ENCODE measurements around the gene SOBP. TPM values are rescaled to one million over a fixed set of nuclear protein-coding genes. Genes with fewer than 3 reads are reported as not detected.

SOBP gene
- total RNA-seq, 2 donors from 2014 or later, result 0.16 TPM; not detected in 1

DNA sequence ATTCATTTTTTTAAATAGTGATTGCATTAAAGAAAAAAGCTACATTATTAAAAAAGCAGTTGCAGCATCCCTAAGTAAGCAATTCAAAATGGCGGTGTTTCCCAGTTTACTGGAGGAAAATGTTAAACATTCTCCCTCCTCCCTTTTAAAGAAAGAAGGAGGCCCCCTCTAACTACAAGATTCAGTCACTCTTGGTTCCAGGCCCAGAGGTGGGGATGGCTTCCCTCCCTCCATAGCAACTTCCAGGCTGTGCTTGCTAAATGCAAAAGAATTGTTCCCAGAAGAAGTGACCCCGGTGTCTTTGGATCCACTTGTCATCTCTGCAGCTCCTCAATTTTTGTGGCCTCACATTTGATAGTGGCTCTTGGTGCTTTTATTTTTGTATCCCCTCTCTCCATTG, 165.9 kb downstream of the SOBP start:
- no peak overlapping the region for H3K4me3 Mint-ChIP-seq
- no peak for DNase-seq
- no peak for ATAC-seq
- no peak overlapping the region for H3K27ac Mint-ChIP-seq
- peaks cover 6% of the 10 kb centered on the region for H3K36me3 Mint-ChIP-seq (ENCODE audit: low read depth)
- H3K4me1 Mint-ChIP-seq, result peaks cover 20% of the 10 kb centered on the region
- H3K9me3 ChIP-seq (ENCODE audit: control insufficient read depth, low read length, poor library complexity, severe bottlenecking), result no peaks in the 10 kb centered on the region
- peaks cover 19% of the 10 kb centered on the region for H3K27me3 Mint-ChIP-seq

- Mint-ChIP-seq H3K36me3 (ENCODE audit: low read depth) (peaks cover 6% of the 10 kb centered on the region), H3K27ac (peak overlapping the region; percentile 32)
Measured at GRCh38 chr6:107656401-107656800, 166.5 kb downstream of the SOBP start.

GRCh38 chr6:107656883-107657282, 167.0 kb downstream of the SOBP start:
- DNase-seq (no peak), ATAC-seq (peak; percentile 23)
- Mint-ChIP-seq H3K36me3 (ENCODE audit: low read depth) (peaks cover 6% of the 10 kb centered on the region), H3K4me1 (peaks cover 20% of the 10 kb centered on the region), H3K4me3 (peak overlapping the region; percentile 33), H3K27ac (peak overlapping the region; percentile 32), H3K27me3 (peaks cover 20% of the 10 kb centered on the region)
- no peaks in the 10 kb centered on the region for H3K9me3 ChIP-seq (ENCODE audit: control insufficient read depth, low read length, poor library complexity, severe bottlenecking)

More at GRCh38 chr6:107656401-107656800, 166.5 kb downstream of the SOBP start:
- H3K9me3 ChIP-seq (ENCODE audit: control insufficient read depth, low read length, poor library complexity, severe bottlenecking), result no peaks in the 10 kb centered on the region
- Mint-ChIP-seq H3K4me1 (peaks cover 20% of the 10 kb centered on the region), H3K27me3 (peaks cover 19% of the 10 kb centered on the region), H3K4me3 (no peak overlapping the region)
- DNase-seq, result no peak
- ATAC-seq, result no peak

GRCh38 chr6:107657373-107657754, 167.4 kb downstream of the SOBP start:
- ATAC-seq (no peak), DNase-seq (no peak)
- Mint-ChIP-seq H3K4me3 (peak overlapping the region; percentile 65), H3K27ac (peak overlapping the region; percentile 24), H3K27me3 (peaks cover 25% of the 10 kb centered on the region), H3K36me3 (ENCODE audit: low read depth) (peaks cover 7% of the 10 kb centered on the region), H3K4me1 (peaks cover 20% of the 10 kb centered on the region)
- H3K9me3 ChIP-seq (ENCODE audit: control insufficient read depth, low read length, poor library complexity, severe bottlenecking), result no peaks in the 10 kb centered on the region

DNA sequence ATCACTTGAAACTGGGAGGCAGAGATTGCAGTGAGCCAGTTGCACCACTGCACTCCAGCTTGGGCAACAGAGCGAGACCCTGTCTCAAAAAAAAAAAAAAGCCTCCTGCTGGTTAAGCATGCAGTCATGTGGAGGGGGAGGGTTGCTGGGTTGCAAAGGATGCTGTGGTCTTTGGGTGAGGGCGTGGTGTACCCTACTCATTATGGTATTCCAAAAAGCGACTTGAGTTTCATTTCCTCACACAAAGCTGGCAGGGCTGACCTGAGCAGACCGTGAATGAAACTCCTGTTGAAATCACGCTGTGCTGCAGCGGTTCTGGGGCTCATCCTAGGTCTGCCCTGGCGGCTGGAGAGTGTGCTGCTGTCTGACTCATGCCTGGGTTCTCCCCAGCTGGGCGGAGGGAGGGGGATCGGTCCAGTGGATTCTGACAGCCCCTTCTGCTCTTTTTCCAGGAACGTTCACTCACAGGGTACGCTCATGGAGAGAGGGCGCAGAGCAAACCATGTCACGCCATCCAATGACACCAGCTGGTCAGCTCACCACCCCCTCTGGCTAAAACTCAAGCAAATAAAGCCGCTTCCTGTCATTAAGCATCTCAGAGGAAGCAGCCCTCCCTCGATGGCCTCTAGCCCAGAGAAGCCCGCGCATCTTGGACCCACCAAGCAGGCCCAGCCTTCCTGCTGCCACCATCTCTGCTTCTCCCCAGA, 168.0 kb downstream of the SOBP start:
- ATAC-seq, result peak; percentile 87
- H3K4me3 Mint-ChIP-seq, result peak overlapping the region; percentile 65
- H3K36me3 Mint-ChIP-seq (ENCODE audit: low read depth), result peaks cover 8% of the 10 kb centered on the region
- H3K4me1 Mint-ChIP-seq, result peaks cover 20% of the 10 kb centered on the region
- DNase-seq, result no peak
- H3K9me3 ChIP-seq (ENCODE audit: control insufficient read depth, low read length, poor library complexity, severe bottlenecking), result no peaks in the 10 kb centered on the region
- peaks cover 31% of the 10 kb centered on the region for H3K27me3 Mint-ChIP-seq
- H3K27ac Mint-ChIP-seq, result peak overlapping the region; percentile 24

DNA sequence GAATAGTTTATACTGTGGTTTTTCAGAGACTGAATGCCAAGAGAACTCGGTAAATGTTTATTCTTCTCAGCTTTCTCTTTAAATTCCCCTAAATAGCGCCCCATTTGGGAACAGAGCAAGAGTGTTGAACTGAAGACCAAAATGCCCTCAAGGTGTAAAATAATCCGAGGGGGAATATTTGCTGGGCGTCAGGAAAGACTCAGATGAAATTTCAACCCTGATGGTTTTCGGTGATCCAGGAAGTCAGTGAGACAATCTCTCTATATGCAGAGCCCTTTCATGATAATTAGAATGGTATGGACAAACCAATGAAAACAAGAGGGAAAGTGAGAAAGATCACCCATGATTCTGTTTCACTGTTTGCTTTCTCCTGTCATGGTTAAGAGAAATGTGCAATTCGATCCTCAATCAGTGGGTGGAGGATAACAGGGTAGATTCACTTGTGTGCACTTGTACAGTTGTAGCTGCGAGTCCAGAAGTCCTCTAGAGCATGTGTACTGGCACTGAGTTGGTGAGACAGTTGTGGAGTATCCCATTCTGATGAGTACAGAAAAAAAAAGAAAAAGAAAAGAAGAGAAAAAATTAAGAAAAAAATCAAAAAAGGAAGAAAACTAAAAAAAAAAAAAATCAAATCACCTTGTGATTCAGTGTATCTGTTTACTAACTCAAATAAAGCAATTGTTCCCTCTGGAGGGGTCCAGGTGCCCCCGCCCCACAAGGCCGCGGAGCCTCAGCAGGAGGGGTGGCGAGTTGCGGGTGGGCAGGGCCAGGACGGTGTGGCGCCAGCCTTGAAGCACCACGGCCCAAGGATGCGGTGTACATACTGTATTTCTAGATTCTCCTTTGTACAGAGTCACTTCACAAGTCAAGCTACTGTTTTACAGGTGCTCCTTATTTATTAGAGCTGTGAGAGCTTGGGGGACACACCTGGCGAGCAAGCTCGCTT, 169.3 kb downstream of the SOBP start:
- Mint-ChIP-seq H3K4me3 (no peak overlapping the region), H3K27ac (peak overlapping the region; percentile 24), H3K4me1 (peaks cover 20% of the 10 kb centered on the region), H3K36me3 (ENCODE audit: low read depth) (peaks cover 6% of the 10 kb centered on the region), H3K27me3 (peaks cover 30% of the 10 kb centered on the region)
- no peak for DNase-seq
- H3K9me3 ChIP-seq (ENCODE audit: control insufficient read depth, low read length, poor library complexity, severe bottlenecking), result no peaks in the 10 kb centered on the region
- ATAC-seq, result no peak

DNA sequence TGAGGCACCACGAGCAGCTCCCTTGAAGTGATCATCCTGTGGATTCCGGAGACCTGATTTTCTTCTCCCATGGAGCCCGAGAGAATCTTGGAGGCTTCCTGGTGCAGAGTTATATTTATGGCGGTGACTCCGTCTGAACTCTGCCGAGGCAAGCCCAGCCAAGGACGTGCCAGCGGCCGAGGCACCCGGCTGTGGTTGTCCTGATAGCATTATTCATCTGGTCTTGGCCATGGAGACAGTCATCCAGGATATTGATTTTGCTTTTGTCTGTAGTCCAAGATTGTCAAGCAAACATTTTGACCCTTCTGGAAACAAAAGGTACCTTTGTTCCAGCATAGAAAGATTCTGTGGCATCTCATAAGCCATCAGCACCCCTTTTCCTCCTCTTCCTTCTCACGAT, 170.9 kb downstream of the SOBP start:
- ATAC-seq (no peak), DNase-seq (no peak)
- Mint-ChIP-seq H3K27ac (no peak overlapping the region), H3K4me3 (no peak overlapping the region), H3K36me3 (ENCODE audit: low read depth) (peaks cover 2% of the 10 kb centered on the region), H3K27me3 (peaks cover 33% of the 10 kb centered on the region), H3K4me1 (peaks cover 15% of the 10 kb centered on the region)
- no peaks in the 10 kb centered on the region for H3K9me3 ChIP-seq (ENCODE audit: control insufficient read depth, low read length, poor library complexity, severe bottlenecking)

DNA sequence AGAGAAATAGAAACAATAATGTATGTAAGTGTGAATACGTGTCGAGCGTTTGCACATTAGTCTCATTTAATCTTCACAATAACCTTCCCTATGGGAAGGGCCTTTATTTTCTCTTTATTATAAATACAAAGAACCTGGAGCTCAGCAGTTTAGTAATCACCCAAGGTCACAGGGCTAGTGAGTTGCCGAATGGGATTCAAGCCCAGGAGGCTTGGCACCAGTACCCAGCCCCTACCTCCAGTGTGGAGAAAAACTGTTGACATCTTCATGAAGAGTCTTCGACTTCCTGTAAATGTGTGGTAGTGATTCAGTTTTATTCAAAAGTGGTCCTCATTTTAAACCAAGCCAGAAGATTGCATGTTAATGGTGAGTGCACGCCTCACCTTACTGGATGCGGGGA, 171.4 kb downstream of the SOBP start:
- no peak for ATAC-seq

DNA sequence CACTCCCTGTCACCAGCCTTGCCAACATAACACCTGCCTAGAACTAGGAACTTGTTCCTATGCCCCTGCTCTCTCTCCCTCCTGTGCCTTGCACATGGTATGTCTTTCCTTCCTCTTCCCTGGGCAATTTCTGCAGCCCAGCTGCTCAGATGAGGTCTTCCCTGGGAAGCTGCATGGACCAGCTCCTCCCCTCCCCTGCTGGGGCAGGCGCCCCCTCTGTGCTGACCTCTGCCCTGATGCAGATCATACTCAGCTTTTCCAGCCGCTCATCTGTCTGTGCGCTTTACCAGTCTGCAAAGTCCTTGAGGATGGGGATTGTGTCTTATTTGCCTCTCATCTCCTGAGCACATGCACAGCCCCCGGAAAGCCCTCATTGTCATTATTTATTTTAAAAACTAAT, 172.4 kb downstream of the SOBP start:
- DNase-seq (no peak), ATAC-seq (no peak)
- H3K4me1 Mint-ChIP-seq, result peaks cover 9% of the 10 kb centered on the region
- peaks cover 2% of the 10 kb centered on the region for H3K36me3 Mint-ChIP-seq (ENCODE audit: low read depth)
- peak overlapping the region; percentile 81 for H3K27ac Mint-ChIP-seq
- H3K4me3 Mint-ChIP-seq, result no peak overlapping the region
- peaks cover 45% of the 10 kb centered on the region for H3K27me3 Mint-ChIP-seq
- no peaks in the 10 kb centered on the region for H3K9me3 ChIP-seq (ENCODE audit: control insufficient read depth, low read length, poor library complexity, severe bottlenecking)

More for the DNA sequence above, 171.4 kb downstream of the SOBP start:
- H3K9me3 ChIP-seq (ENCODE audit: control insufficient read depth, low read length, poor library complexity, severe bottlenecking), result no peaks in the 10 kb centered on the region
- H3K4me1 Mint-ChIP-seq, result peaks cover 13% of the 10 kb centered on the region
- no peak overlapping the region for H3K4me3 Mint-ChIP-seq
- peaks cover 35% of the 10 kb centered on the region for H3K27me3 Mint-ChIP-seq
- H3K36me3 Mint-ChIP-seq (ENCODE audit: low read depth), result peaks cover 2% of the 10 kb centered on the region
- H3K27ac Mint-ChIP-seq, result no peak overlapping the region
- DNase-seq, result no peak

DNA sequence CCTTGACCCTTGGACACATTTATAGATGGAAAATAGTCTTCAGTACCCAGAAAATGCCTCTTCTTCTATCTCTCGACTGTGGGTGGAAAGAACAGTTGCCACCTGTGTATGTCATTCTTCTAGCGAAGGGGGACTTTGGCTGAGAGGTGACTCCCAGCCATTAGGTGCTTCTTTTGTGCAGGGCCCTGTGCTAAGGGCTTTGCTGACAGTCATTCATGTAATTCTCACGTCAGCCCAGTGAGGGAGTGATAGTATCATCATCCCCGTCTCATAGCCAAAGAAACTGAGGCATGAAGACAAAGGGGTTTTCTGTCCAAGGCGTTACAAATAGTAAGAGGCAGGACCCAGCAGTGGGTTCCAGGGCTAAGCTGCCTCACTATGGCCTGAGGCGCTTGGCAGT, 173.4 kb downstream of the SOBP start:
- no peaks in the 10 kb centered on the region for H3K9me3 ChIP-seq (ENCODE audit: control insufficient read depth, low read length, poor library complexity, severe bottlenecking)
- Mint-ChIP-seq H3K36me3 (ENCODE audit: low read depth) (peaks cover 2% of the 10 kb centered on the region), H3K27ac (no peak overlapping the region), H3K4me3 (no peak overlapping the region), H3K4me1 (peaks cover 2% of the 10 kb centered on the region), H3K27me3 (peaks cover 46% of the 10 kb centered on the region)
- no peak for ATAC-seq
- no peak for DNase-seq

DNA sequence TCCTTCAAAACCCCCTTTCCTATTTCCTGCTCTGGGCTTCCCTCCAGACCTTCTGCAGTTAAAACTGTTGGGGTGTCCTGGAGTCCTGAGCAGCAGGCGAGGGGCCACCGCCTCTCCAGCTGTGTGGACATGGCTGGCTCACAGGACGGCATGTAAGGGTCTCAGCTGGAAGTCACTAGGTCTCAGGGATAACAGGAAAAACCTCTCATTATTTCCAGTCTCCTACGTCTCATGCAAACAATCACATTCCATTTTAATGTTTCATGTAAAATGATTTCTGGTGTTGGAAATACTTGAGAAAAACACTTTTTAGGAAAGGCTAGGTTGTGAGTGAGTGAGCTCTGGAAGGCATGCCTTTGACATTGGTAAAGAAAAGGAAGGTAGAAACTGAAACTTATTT, 175.5 kb downstream of the SOBP start:
- Mint-ChIP-seq H3K27ac (no peak overlapping the region), H3K27me3 (peaks cover 46% of the 10 kb centered on the region), H3K4me3 (no peak overlapping the region), H3K36me3 (ENCODE audit: low read depth) (peaks cover 2% of the 10 kb centered on the region), H3K4me1 (peaks cover 10% of the 10 kb centered on the region)
- DNase-seq, result no peak
- ATAC-seq, result no peak
- no peaks in the 10 kb centered on the region for H3K9me3 ChIP-seq (ENCODE audit: control insufficient read depth, low read length, poor library complexity, severe bottlenecking)

DNA sequence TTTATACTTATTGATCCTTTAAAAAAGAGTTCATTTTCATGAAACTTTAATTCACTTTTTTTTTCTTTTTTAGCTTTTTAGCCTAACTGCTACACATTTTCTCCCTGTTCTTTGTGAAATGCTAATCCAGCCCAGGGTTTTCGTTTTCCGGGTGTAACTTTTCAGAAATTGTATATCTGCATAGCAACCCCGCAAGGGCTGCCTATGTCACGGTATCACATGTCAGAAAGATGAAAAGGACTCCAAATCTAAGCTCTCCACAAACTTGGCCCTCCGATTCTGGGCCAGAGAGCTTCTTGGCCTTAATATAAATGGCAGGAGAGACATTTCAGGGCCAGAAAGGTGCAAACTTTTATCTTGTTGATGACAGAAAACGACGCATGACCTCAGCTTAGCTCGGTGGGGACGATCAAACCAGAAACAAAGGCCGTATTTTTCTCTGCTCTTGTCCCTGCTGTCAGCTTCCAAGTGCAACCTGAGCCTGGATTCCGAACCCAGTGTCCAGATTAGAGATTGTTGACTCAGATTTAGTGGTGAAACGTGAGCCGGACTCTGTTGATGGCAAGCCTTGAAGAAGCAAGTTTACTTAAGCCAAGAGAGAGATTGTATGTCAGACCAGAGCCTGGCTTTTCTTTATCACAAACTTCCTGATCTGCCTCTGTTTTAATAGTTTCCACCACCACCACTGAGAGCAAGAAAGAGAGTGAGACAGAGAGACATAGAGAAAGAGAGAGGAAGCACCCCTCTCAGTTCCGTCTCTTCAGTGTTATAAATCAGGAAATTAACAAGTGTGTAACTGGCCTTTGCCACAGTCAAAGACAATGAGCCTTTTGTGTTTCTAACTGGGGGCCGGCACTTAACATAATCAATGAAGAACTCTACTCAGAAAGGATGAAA, 176.4 kb downstream of the SOBP start:
- no peaks in the 10 kb centered on the region for H3K9me3 ChIP-seq (ENCODE audit: control insufficient read depth, low read length, poor library complexity, severe bottlenecking)
- ATAC-seq (no peak), DNase-seq (no peak)
- Mint-ChIP-seq H3K27me3 (peaks cover 46% of the 10 kb centered on the region), H3K4me1 (peaks cover 16% of the 10 kb centered on the region), H3K36me3 (ENCODE audit: low read depth) (peaks cover 2% of the 10 kb centered on the region), H3K27ac (no peak overlapping the region), H3K4me3 (no peak overlapping the region)
